GM21360 (cell line): ENCODE results near the gene SLC50A1.

ENCODE experiments used
- ATAC-seq: cut with Tn5 transposase; IDR thresholded peaks from one replicate; pipeline ENCODE4 v1.9.1; 2021; ENCODE audit warnings: mild to moderate bottlenecking, moderate library complexity; ENCODE audit not compliant: unreplicated experiment

The SLC50A1 gene, protein sequence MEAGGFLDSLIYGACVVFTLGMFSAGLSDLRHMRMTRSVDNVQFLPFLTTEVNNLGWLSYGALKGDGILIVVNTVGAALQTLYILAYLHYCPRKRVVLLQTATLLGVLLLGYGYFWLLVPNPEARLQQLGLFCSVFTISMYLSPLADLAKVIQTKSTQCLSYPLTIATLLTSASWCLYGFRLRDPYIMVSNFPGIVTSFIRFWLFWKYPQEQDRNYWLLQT

DNA sequence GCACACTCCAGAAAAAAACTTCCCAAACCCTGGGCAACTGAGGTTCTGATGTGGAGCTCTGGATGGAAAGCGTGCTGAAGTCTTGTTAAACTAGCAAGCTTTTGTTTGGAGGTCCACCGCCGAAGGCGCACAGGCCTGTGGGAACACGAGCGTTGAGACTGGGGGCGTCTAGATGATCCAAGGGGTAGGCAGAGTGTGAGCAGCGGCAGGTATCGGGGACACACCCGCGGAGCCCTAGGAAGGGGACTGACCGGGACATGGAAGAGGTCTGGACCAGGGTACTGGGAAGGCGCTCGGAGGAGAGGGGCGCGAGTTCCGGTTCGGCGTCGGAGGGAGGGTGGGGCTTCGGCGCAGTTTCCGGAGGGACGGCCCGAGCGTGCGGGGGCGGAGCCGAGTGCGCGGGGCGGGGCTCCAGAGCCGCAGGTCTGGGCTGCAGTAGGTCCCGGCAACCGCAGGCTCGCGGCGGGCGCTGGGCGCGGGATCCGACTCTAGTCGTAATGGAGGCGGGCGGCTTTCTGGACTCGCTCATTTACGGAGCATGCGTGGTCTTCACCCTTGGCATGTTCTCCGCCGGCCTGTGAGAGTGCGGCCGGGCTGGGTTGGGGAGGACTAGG lies at the start of gene SLC50A1:
TSS of gene SLC50A1 (plus strand) at position 438 of the 614 bp plus-strand sequence. CDS start at position 498, 60 bp downstream.
- ATAC-seq: peak; percentile 70

DNA sequence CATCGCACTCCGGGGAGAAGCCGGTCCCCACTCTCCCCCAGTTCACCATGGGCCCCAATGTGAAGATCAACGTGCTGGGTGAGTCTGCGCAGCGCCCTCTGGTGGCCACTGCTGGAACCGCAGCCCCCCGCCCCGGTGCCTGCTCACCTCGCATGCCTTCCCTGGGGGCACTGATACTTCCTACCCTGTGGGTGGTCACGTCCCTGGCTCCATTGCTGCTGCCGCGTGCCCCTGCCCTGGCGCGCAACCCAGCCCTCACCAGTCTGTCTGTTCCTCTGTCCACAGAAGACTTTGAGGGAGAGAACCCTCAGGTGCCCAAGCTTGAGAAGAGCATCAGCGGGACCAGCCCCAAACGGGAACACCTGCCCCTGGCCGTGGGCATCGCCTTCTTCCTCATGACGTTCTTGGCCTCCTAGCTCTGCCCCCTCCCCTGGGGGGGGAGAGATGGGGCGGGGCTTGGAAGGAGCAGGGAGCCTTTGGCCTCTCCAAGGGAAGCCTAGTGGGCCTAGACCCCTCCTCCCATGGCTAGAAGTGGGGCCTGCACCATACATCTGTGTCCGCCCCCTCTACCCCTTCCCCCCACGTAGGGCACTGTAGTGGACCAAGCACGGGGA lies 49.4 kb upstream of the SLC50A1 start:
- no peak for ATAC-seq

DNA sequence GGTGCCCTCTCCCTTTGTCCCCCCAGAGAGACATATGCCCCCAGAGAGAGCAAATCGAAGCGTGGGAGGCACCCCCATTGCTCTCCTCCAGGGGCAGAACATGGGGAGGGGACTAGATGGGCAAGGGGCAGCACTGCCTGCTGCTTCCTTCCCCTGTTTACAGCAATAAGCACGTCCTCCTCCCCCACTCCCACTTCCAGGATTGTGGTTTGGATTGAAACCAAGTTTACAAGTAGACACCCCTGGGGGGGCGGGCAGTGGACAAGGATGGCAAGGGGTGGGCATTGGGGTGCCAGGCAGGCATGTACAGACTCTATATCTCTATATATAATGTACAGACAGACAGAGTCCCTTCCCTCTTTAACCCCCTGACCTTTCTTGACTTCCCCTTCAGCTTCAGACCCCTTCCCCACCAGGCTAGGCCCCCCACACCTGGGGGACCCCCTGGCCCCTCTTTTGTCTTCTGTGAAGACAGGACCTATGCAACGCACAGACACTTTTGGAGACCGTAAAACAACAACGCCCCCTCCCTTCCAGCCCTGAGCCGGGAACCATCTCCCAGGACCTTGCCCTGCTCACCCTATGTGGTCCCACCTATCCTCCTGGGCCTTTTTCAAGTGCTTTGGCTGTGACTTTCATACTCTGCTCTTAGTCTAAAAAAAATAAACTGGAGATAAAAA lies 48.7 kb upstream of the SLC50A1 start:
- ATAC-seq: no peak

DNA sequence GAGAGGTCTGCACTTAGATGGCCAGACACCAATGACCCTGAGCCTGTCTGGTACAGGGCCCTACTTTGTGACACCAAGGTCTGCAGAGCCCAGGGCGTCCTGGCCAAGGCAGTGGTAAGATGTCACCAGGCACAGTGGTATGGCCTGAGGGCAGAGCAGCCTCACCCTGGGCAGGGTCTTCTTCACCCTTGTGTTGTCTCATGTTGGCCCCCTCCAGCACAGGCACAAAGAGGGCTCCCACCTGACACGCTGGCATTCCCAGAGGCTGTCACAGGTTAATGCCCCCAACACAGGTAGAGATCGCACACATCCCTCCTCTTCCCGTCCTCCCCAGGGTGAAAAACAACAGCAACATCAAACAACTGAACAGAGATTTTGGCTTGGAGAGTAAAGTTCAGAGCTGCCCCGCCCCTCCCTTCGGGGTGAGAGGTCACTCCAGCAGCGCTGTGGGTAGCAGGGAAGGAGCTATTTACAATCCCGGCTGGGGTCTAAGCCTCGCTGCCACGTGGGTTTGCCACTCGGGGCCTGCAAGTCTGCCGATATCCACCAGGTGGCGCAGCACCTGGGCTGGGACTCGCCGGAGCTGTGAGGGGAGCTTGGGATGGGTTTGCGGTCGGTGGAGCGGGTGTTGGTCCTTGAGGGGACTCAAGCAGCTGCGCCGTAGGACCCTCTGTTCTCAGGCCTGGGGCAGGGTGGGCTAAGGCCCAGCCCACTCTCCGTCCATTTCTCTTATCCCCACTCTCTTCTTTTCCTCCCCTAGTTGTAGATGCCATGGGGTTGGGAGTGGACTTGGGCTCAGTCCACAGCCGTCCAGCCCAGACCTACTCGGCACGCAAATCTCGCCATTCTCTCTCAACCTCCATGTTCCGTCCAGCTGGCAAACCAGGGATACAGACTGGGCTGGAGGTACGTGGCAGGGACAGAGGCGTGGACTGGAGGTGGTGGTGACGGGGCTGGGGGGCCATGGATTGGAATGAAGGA lies 44.3 kb upstream of the SLC50A1 start:
- no peak for ATAC-seq

DNA sequence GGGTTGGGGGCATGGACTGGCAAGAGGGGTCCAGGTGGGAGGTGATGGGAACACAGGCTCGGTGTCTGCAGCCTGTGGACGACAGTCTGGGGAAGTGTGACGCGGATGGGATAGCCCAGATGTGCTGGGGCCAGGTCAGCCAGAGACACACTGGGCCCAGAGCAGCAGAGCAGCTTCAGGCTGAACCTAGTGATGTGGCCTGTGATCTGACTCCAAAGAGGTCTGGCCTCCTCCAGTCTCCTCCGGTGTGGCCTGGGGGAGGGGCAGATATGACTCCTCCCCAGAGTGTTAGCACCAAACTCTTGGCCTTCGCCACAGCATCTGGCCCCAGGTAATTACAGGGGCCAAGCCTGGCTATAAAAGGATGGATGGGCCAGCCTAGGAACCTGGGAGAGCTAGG lies 43.5 kb upstream of the SLC50A1 start:
- ATAC-seq: no peak

DNA sequence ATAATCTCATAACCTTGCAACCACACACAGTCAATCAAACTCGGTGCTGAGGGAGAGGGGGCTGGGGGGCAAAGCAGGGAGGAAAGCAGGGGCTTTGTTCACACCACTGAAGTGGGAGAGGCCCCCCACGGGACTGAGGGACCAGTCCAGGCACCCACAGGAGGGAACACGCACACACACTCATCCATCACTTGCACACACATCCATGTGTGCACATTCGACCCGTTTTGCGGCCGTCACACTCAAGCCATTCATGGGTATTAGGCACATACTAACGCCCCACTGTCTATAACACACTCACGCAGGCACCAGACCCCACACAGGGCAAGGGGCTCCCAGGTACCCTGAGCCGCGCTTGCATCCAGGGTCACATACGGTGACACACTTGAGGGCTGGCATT lies 43.0 kb upstream of the SLC50A1 start:
- ATAC-seq: no peak

DNA sequence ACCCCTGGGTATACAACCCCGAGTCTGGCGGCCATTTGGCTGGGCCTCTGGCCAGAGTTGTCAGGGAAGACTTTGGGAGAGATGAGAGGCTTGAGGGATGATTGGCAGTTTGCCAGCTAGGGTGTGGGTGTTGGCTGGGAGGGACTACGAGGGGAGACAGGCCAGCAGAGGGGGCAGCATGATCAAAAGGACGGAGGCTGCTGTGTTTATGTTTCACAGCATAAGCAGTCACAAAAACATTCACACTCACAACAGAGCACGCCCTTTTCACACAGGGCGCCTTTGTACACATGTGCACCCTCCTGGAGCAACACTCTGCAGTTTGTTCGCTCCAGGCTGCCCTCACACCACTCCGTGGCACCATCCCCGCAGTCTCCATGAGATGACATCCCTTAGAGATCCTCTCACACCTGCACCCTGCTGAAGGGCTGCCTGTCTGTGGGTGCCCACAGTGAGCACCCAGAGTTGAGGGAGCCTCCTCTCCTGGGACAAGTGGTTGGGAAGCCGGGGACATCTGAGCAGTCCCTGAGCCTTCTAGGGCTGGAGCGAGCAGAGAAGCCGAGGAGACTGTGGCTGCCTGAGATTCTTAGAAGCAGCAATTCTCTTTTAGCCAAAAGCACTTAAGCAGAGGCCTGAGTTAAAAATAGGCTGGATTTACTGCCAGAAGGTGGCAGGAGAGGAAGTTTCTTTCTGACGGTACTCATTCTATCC lies 41.6 kb upstream of the SLC50A1 start:
- no peak for ATAC-seq

DNA sequence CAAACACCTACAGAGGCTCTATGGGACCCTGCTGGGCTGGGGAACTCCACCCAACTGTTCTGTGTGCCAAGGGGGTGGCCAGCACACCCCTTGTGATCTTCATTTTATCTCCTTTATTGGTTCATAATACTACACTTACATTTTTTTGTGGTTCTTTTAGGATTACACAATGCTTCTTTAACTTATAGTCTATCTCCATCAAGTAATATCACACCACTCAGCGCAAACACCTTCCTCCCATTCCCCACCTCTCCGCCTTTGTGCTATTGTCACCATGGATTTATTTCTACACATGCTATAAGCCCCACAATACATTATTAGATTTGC lies 41.1 kb upstream of the SLC50A1 start:
- ATAC-seq: no peak

DNA sequence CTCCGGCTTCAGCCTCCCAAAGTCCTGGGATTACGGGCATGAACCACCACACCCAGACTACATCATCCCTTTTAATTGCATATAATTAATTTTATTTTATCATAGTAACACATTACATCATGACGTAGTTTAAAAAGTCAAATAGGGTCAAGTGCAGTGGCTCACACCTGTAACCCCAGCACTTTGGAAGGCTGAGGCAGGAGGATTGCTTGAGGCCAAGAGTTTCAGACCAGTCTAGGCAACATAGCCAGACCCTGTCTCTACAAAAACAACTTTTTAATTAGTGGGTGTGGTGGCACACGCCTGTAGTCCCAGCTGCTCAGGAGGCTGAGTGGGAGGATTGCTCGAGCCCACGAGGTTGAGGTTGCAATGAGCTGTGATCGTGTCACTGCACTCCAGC lies 36.3 kb upstream of the SLC50A1 start:
- ATAC-seq: no peak

DNA sequence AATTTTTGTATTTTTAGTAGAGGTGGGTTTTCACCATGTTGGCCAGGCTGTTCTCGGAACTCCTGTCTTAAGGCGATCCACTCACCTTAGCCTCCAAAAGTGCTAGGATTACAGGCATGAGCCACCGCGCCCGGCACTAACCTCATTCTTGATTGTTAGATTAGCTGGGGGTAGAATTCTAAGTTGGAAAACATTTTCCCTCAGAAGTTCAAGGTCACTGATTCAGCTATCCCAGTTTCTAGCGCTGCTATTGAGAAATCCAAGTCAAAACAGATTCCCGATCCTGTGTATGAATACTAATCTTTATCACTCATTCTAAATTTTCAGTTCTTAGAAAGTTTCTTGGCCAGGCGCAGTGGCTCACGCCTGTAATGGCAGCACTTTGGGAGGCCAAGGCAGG lies 32.3 kb upstream of the SLC50A1 start:
- ATAC-seq: no peak

DNA sequence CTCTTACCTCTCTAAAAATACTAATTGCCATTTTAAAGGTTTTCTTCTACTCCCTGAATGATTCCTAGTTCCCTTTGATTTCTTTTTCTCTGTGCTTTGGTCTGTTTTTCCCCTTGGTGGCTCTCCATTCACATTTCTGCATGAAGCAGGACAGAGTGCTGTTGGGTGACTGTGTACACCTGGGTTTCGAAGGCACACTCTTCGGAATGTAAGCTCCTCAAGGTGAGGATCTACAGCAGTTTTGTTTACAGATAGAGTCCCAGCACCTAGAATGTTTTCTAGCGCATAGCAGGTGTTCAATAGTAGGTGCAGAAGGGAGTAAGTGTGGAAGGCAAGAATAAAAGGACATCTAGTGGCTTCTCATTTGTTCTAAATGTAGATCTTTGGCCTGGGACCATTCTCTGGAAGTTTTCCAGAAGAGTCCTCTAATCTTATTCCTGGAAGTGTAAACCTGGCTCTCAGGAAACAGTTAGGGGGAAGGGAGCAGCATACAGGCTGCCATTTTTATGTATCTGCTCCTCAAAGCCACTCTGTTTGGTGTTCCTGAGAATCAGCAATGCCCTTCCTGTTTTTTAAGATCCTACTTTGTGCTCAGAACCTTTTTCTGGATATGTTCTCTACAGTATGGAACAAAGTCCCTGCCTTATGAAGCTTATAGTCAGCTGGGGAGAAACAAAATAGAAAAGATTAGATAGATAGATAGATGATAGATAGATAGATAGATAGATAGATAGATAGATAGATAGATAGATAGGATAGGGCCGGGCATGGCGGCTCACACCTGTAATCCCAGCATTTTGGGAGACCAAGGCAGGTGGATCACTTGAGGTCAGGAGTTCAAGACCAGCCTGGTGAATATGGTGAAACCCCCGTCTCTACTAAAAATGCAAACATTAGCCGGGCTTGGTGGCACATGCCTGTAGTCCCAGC lies 30.8 kb upstream of the SLC50A1 start:
- no peak for ATAC-seq

DNA sequence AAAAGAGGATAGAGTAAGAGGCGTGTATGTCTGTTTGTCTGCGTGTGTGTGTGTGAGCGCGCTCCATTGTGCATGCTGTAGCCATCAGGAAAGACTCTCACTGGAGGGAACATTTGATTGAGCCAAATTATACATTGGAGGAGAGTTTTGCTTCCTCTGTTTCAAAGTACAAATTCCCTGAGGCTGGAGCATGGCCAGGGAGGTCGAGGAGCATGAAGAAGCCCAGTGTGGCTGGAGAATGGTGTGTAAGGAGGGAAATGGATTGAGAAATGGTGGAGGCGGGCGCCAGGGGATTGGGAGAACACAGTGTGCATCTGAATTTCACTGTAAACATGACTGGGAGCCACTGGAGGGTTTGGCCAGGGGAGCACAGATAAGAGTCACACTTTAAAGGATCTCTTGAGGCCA lies 30.0 kb upstream of the SLC50A1 start:
- ATAC-seq: no peak

DNA sequence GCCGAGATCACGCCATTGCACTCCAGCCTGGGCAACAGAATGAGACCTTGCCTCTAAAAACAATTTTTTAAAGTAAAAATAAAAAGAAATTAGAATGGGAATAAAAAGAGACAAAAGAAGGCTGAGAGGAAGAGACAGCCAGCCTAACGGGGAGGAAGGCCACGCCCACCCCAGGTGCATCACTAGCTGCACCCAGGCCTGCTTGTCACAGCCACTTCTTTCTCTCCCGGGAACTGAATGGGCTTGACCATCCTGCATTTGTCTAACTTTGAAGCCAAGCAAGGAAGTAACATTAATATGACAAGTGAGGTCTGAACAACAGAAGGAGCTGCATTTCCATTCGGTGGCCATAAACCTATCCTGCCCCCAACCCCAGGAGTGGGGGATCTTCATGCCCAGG lies 28.8 kb upstream of the SLC50A1 start:
- no peak for ATAC-seq

DNA sequence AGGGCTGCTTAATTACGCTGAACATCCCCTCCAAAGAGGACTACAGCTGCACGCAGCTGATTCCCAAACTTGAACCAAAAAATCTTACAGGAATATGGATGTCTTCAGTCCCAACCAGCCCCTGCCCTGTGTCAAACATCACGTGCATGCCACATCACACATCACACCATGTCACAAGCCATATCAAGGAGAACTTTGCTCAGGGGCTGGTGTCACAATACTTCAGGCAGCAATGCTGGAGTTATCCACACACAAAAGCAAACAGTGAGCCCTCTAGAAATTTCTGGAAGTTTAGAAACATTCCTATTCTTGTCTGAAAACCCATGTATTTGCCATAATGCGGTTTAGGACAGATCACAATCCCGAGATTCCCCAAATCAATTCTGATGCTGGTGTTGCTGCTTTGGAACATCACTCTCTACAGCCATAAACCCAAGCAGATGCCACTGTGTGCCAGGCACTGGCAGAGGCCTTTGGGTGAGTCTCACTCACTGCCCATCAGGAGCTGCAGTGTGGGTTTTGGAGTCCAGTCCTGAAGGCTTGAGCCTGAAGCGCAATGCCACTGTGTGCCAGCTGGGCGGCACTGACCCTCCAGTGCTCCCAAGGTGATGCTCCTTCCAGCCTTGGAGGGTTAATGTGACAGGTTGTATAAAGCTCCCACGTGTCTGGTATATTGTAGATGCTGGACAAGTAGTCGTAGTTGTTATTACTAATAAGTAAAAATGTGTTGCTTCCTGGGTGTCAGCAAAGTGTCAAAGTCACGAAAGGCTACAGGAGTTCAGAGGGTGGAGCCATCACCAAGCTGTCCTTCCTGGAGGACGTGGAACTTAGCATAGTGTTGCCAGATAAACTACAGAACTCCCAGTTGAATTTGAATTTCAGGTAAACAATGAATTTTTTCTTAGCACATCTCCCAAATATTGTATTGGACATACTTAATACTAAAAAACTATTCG lies 28.1 kb upstream of the SLC50A1 start:
- ATAC-seq: no peak

DNA sequence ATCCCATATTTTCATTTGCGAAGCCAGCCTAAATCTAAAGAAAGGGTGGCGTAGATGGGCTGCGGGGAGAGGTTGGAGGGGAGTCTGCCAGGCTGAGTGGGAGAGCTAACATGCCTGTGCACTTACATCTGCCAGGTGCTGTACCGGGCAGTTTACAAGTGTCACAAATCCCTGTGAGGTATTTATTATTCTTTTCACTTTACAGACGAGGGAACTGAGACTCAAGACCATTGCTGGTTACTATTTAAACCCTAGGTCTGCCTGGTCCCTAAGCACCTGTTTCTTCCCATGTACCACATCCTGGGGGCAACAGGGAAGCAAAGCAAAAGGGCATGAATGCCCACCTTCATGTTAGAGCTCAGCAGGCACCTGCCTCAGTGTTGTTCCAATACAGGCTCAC lies 27.4 kb upstream of the SLC50A1 start:
- no peak for ATAC-seq

DNA sequence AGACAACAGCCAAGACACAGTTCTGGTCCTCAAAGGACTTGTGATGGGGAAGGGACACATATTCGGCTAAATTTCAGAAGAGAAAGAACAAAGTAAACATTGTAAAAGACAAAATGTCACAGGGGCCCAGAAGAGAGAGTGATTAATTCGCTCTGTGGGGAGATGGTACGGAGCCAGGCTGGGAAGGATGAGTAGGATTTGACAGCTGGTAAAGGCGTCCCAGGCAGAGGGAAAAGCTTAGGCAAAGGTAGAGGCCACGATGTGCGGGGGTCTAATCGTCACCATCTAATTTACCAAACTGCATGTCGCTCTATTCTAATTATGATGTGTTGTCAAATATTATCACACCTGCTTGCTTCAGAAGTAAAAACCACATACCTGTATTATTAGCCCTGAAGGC lies 25.3 kb upstream of the SLC50A1 start:
- no peak for ATAC-seq

DNA sequence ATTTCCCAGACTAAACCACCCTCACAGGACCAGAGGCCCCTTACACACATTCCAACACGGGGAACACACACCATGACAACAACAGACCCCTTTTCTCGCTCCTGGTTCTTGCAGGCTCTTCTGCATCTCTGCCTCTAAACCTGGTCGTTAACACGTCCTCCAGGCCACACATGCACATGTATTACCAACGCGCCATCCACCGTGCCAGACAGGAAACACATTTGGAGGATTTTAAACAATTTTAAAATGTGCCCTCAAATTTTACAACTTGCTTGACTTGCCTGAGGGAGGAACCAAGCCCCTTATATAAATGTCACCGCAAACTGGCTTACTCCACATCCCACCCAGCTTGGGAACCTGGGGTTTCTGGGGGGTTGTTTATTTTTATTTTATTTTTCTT lies 24.8 kb upstream of the SLC50A1 start:
- no peak for ATAC-seq

DNA sequence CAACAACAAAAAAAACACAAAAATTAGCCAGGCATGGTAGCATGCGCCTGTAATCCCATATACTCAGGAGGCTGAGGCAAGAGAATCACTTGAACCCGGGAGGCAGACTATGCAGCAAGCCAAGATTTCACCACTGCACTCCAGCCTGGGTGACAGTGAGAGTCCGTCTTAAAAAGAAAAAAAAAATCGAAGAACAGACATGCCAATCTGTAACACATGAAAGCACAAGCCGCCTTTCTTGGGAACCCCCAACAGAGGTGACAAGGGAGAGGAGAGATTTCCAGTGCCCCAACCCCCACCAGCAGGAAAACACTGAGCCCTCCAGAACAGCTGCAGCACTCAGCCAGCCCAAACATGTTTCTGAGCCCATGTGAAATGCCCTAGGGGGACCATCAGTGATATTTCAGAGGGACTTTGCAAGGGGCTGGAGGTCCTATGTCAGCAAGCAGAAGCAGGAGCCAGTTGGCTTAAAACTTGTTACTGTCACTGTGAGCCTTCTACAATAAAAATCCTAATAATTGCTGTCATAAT lies 22.1 kb upstream of the SLC50A1 start:
- no peak for ATAC-seq
